IgD-negative memory B cell (primary cell): ENCODE data around the gene TMEM30B. TPM values are rescaled to one million over a fixed set of nuclear protein-coding genes. Genes with fewer than 3 reads are reported as not detected.

Experiments
- H3K27ac Mint-ChIP-seq, 3 donors: one replicate each; pipeline ENCODE4 v1.8.0; 2020 to 2022; ENCODE audit warnings: mild to moderate bottlenecking in 3 of 3, mixed read lengths in 3 of 3, moderate library complexity in 1 of 3
- H3K27me3 Mint-ChIP-seq: one replicate; pipeline ENCODE4 v1.8.0; 2021; ENCODE audit warnings: mixed read lengths
- H3K36me3 Mint-ChIP-seq: one replicate; pipeline ENCODE4 v1.8.0; 2020; ENCODE audit warnings: mild to moderate bottlenecking, mixed read lengths
- H3K4me1 Mint-ChIP-seq, 3 donors: one replicate each; pipeline ENCODE4 v1.8.0; 2020 to 2022; ENCODE audit warnings: mixed read lengths in 3 of 3, mild to moderate bottlenecking in 1 of 3
- H3K4me3 Mint-ChIP-seq, 4 donors: one replicate each; pipeline ENCODE4 v1.8.0; 2020 to 2022; ENCODE audit warnings: mild to moderate bottlenecking in 4 of 4, mixed read lengths in 4 of 4, moderate library complexity in 3 of 4
- H3K9me3 Mint-ChIP-seq, 3 donors: one replicate each; pipeline ENCODE4 v1.8.0; 2020 to 2021; ENCODE audit warnings: mixed read lengths in 3 of 3, mild to moderate bottlenecking in 1 of 3
- polyA plus RNA-seq: library from polyadenylated mRNA; unstranded; fragments of 300-500 nt; fragmentation: Illumina TruSeq; gene quantifications from one replicate; pipeline ENCODE4 v1.2.3, GENCODE V29; 2021

The TMEM30B gene
- polyA plus RNA-seq, 1 donor from 2014 or later: 0.33 TPM

DNA sequence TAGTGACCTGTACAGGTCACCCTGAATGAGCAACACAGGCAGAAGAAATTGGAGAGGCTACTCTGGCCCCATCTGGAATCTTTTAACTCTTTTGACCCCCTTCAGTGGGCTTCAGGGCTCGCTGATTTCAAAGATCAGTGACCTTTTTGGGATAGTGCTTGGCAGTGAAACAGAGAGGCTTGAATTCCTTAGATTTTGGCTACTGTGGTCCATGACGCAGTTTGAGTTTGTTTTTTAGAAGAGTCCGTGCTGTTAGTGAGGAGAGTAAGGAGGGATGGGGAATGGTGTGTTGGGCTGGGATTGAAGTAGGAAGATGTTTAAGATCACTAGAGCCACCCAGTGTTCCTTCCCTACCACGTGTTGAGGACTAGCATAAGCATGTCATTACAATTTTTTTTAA is 16.5 kb downstream of the TMEM30B start:
- H3K27ac Mint-ChIP-seq: no peak overlapping the region
- H3K36me3 Mint-ChIP-seq: no peaks in the 10 kb centered on the region
- H3K9me3 Mint-ChIP-seq: no peaks in the 10 kb centered on the region
- peaks cover 2% of the 10 kb centered on the region for H3K27me3 Mint-ChIP-seq
- no peak overlapping the region for H3K4me3 Mint-ChIP-seq
- peaks cover 0 to 2% (median 0%) of the 10 kb centered on the region in 3 donors for H3K4me1 Mint-ChIP-seq

DNA sequence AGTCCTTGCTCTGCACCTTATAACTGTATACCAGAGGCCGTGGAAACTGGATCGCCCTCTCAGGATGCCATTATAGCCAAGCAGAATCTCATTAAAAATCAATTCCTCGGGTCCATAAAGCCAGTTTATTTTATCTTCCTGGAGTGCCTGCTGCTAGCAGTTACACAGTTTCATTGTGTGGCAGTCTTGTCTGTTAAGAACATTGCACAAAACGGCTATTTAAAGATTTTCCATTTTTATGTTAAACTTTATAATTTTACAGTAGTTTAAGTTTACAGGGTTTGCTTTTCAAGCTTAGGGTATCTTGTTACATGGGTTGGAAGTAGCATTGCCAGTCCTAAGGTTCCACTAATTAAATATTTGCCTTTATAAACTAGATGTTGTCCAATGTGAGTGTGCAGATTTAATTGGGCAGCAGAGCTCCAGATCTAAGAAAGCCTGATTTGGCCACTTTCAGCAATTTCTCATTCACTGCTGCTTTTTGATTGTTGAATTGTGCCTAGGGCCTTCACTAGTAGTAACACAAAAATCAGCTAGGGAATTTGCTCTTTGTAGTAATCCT is 17.0 kb downstream of the TMEM30B start:
- Mint-ChIP-seq H3K27ac (no peak overlapping the region), H3K4me3 (no peak overlapping the region), H3K4me1 (no peaks in the 10 kb centered on the region), H3K9me3 (no peaks in the 10 kb centered on the region), H3K27me3 (no peaks in the 10 kb centered on the region), H3K36me3 (no peaks in the 10 kb centered on the region)

DNA sequence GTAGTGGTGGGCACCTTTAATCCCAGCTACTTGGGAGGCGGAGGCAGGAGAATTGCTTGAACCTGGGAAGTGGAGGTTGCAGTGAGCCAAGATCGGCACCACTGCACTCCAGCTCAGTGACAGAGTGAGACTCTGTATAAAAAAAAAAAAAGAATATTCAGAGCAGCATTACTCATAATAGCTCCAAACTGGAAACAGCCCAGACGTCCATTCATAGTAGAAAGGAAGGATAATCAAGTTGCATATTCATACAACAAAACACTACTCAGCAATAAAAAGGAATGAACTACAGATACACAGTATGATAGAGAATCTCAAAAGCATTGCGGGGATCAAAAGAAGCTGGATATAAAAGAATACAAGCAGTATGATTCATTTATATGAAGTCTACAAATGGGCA is 19.1 kb downstream of the TMEM30B start:
- no peaks in the 10 kb centered on the region for H3K4me1 Mint-ChIP-seq
- no peaks in the 10 kb centered on the region for H3K9me3 Mint-ChIP-seq
- no peaks in the 10 kb centered on the region for H3K36me3 Mint-ChIP-seq
- no peak overlapping the region for H3K27ac Mint-ChIP-seq
- H3K4me3 Mint-ChIP-seq: no peak overlapping the region
- no peaks in the 10 kb centered on the region for H3K27me3 Mint-ChIP-seq

DNA sequence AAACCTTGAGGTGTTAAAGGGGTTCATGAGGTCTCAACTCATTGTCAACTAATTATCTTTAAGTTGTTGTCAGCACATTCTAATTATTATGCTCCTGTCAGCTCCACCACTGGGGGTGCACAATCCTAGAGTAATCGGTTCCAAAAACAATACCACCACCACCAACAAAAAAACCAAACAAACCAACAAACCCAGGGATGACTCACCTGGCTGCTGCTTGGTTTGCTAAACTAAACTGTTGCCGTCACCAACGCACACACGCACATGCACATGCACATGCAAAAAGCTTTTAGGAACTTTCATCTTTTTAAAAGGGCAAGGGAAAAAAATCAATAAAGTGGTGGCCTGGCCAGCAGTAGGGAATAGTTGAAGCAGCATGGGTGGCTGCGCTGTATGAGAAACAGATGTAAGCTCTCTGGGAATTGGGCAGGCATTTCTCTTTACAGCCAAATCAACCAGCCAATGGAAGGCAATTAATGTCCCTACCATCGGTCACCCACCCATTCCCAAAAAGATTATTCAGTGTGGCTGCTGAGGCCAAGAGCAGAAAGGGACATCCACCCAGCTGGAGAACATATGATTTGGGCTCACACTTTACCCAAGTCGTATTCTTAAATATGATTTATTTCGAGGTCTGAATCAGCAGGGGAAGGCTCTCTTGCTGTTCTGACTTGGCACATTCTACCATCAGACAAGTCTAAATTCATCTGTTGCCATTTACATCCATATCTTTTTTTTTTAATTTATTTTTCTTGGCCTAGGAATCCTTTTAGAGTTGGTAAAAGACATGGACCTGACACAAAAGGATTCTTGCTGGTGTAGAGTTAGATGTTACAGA is 20.0 kb downstream of the TMEM30B start:
- Mint-ChIP-seq H3K27me3 (peaks cover 2% of the 10 kb centered on the region), H3K36me3 (no peaks in the 10 kb centered on the region), H3K9me3 (no peaks in the 10 kb centered on the region), H3K27ac (no peak overlapping the region), H3K4me1 (no peaks in the 10 kb centered on the region), H3K4me3 (no peak overlapping the region)

DNA sequence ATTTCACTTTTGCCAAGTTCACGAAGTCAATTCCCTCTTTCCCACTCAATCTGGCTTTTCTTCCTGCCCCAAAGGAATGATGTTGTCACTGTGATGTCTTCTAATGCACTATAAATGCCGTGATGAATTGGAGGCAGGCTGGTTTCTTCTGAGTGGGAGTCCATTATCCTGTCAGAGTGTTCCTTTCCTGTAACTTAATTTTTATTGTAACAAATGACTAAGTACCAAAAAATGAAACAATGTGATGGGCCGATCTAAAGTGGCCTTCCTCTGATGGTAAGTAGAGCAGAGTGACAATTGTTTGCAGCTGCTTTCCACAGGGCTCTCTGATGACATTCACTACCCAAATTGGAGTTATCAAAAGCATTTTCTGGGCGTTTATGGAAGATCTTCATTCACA is 22.2 kb downstream of the TMEM30B start:
- Mint-ChIP-seq H3K4me3 (no peak overlapping the region), H3K27ac (no peak overlapping the region), H3K4me1 (peaks cover 0 to 1% (median 0%) of the 10 kb centered on the region in 3 donors), H3K36me3 (no peaks in the 10 kb centered on the region), H3K27me3 (peaks cover 2% of the 10 kb centered on the region), H3K9me3 (no peaks in the 10 kb centered on the region)

DNA sequence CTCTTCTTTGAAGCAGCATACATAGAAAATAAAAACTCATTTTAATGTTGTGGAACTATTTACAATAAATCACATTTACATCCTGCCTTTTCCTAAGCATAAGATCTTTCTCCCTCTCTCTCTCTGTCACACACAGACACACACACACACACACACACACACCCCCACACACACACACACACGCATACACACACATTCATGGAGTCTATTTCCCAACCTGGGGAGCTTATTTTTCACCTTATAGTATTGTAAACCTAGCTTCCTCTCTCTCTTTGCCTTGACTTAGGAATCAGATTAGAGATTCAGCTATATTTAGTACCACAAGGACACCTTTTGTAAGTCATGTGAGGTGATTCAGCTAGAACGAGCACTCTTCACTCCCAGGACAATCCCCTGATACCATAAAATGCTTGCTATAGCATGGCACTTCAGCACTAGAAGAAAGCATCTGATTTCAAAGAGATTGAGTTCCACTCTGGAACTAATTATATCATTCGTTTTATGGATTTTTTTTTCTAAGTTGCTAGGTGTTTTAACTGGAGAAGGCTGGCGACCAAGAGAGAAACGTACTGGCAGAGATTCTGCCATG is 23.6 kb downstream of the TMEM30B start:
- Mint-ChIP-seq H3K4me3 (no peak overlapping the region), H3K27ac (no peak overlapping the region), H3K36me3 (no peaks in the 10 kb centered on the region), H3K4me1 (peaks cover 0 to 10% (median 2%) of the 10 kb centered on the region in 3 donors), H3K27me3 (peaks cover 5% of the 10 kb centered on the region), H3K9me3 (no peaks in the 10 kb centered on the region)

DNA sequence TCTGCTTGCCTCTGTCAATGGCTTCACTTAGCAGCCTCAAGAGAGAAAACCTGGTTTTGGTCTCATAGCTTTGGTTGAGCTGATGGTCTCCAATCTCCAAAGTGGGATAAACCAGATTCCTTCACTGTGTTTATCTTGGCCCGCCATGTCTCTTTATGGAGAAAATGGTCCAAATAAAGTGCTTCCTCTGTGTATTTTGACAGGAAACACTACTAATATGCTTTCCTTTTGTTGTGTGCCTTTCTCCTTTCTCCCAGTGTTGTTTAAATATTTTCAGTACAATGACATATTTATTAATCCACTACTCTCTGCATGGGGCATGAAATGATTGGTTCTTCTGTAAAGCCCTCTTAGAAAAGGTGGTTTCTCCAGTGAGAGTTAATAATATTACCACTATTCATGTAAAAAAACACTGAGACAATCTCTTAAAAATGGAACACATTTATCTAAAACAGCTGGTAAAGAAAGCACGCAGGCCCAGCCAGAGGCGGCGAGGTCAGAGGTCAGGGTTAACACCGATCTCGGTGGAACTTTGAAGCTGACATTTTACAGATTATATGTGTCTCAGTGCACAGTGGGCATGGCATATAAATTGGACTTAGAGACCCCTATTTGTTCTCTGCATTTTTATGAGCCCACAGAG is 24.2 kb downstream of the TMEM30B start:
- Mint-ChIP-seq H3K27me3 (peaks cover 12% of the 10 kb centered on the region), H3K9me3 (no peaks in the 10 kb centered on the region), H3K36me3 (no peaks in the 10 kb centered on the region), H3K4me3 (no peak overlapping the region), H3K27ac (no peak overlapping the region), H3K4me1 (peaks cover 0 to 10% (median 2%) of the 10 kb centered on the region in 3 donors)

DNA sequence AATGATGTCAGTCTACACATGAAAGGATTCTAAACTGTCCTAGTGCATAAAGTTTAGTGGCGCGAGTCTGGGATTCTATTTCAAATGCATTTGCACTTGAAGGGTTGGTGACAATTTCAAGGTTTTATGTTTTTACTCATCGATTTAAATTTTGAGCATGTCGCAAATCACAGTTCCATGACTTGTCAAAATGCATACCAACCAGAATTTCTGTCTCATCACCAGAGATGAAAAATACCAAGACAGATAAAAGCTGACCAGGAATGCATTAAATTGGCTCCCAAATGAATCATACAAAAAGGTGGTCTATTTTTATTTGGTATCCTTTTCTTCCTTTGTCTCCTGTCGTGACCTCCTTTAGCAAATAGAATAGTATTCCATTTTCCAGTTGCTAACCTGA is 25.2 kb downstream of the TMEM30B start:
- no peaks in the 10 kb centered on the region for H3K9me3 Mint-ChIP-seq
- H3K4me3 Mint-ChIP-seq: no peak overlapping the region
- no peak overlapping the region for H3K27ac Mint-ChIP-seq
- H3K36me3 Mint-ChIP-seq: peaks cover 1% of the 10 kb centered on the region
- H3K4me1 Mint-ChIP-seq: peaks cover 0 to 10% (median 5%) of the 10 kb centered on the region in 3 donors
- H3K27me3 Mint-ChIP-seq: peaks cover 16% of the 10 kb centered on the region

DNA sequence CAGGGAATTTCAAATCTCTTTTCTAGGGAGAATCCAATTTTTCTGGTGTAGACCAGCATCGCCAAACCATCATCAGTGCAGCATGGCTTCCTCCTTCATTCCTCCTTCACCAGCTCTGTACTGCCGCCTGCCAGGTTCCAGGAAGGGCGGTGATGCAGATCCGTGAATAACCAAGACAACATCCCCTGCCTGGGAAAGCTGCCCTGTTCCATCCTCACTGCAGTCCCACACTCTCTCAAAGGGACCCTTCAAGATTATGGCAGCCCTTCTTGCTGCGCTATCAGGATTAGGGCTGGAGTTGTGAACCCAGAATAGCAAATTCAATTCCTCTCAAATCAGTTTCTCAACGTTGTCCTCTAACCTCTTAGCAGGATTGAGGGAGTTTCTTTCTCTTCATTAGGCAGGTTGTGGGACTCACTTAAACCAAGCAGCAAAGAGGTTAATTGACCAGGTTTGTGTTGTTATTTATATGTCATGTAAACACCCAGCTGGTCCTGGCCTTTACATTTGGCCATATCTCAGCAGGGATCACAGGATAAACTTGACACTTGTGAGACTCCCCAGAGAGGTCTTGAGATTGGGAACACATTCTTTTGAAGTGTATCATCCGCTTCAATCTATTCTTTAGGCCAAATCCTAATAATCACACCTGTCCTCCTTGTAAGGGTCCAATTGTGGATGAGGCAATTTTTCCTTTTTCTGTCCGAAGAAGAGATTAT is 26.2 kb downstream of the TMEM30B start:
- Mint-ChIP-seq H3K27ac (no peak overlapping the region), H3K27me3 (peaks cover 16% of the 10 kb centered on the region), H3K4me3 (no peak overlapping the region), H3K4me1 (peaks cover 0 to 10% (median 5%) of the 10 kb centered on the region in 3 donors), H3K9me3 (no peaks in the 10 kb centered on the region), H3K36me3 (peaks cover 1% of the 10 kb centered on the region)

DNA sequence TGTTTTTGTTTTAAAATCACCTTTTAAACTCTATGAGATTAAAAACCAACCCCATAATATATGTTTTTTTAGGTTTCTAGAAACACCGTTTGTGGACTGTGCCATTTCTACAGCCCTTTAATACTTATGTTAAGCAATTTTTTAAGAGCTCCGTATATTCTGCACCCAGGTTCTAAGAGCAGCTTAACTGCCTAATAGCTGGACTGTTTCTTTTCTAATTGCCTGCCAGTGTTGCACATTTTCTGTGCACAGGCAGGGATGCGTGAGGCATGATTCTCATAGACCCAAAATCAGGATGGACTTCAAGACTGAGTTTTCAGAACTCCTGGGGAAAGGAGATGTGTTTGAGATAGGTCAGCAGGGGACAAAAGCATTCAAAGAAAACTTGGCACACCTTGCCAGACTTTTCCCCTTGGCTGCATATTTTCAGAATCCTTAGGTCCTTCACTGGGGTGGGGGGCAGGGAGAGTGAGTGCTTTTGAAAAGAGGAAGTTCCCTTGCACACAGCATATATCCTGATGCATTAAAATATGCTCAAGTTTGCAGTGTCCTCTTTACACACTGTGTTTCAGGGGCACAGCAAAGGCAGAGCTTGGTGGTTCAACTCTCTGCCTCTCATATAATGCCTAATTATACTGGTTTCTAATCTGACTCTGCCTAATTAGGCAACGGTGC is 27.9 kb downstream of the TMEM30B start:
- Mint-ChIP-seq H3K4me3 (no peak overlapping the region), H3K4me1 (peaks cover 0 to 10% (median 5%) of the 10 kb centered on the region in 3 donors), H3K27me3 (peaks cover 16% of the 10 kb centered on the region), H3K27ac (no peak overlapping the region), H3K36me3 (peaks cover 1% of the 10 kb centered on the region), H3K9me3 (no peaks in the 10 kb centered on the region)

DNA sequence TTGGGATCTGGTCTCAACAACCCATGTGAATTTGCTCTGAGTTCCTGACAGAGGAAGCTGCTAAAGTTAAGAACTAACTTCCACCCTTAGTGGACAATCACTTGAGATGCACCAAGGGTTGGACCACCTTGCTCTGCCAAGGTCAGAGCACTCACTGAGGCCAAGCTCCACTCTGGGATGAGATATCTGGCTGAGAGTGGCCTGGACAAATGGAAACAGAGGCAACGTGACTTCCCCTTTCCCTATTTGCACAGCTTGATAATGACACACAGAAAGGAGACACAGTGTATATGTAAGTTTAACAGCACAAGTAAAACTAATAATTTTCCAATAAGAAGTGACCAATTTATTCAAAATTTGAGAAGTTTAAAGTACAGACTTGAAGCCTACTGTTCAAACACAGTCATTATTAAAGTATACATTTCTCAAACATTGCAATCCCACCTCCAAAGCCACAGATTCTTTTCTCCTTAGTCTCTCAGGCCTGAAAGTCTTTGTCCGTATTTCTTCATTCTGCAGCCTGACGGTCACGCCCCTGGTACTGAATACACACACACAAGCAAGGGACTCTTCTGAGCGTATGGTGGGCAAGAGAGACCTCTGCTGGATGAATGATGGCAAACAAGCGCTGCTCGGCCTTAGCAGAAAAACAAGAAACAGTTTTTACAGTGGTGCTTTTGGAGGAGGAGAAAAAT is 28.6 kb downstream of the TMEM30B start:
- H3K36me3 Mint-ChIP-seq: peaks cover 1% of the 10 kb centered on the region
- H3K27me3 Mint-ChIP-seq: peaks cover 16% of the 10 kb centered on the region
- no peaks in the 10 kb centered on the region for H3K9me3 Mint-ChIP-seq
- no peak overlapping the region for H3K4me3 Mint-ChIP-seq
- H3K27ac Mint-ChIP-seq: no peak overlapping the region
- H3K4me1 Mint-ChIP-seq: peaks cover 0 to 10% (median 5%) of the 10 kb centered on the region in 3 donors

DNA sequence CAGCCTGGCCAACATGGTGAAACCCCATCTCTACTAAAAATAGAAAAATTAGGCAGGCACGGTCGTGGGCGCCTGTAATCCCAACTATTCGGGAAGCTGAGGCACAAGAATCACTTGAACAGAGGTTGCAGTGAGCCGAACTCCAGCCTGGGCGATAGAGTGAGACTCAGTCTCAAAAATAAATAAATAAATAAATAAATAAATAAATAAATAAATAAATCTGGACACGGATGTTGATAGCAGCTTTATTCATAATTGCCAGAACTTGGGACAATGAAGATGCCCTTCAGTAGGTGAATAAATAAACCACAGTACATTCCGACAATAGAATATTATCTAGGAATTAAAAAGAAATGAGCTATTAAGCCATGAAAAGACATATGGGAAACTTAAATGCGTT is 31.1 kb downstream of the TMEM30B start:
- no peaks in the 10 kb centered on the region for H3K9me3 Mint-ChIP-seq
- H3K27ac Mint-ChIP-seq: no peak overlapping the region
- H3K27me3 Mint-ChIP-seq: peaks cover 13% of the 10 kb centered on the region
- H3K4me1 Mint-ChIP-seq: peaks cover 0 to 10% (median 5%) of the 10 kb centered on the region in 3 donors
- peaks cover 3% of the 10 kb centered on the region for H3K36me3 Mint-ChIP-seq
- H3K4me3 Mint-ChIP-seq: no peak overlapping the region

DNA sequence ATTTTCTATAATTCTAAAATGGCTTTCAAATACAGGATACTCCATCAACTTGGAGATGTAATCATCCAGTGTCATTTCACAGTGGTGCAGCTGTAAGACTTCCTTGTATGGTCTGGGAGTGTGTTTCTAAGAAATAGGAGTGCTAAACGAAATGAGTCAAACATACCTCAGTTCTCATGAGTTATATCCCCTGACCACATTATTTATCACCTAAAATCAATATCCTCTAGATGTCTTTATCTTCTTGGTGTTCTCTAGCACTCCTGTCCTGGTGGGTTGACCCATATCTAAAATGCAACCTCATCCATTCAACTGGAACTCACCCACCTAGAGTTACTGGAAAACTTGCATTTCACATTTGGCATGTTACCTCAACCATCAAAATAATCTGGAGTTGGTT is 33.2 kb downstream of the TMEM30B start:
- Mint-ChIP-seq H3K9me3 (no peaks in the 10 kb centered on the region), H3K4me1 (peaks cover 0 to 5% (median 3%) of the 10 kb centered on the region in 3 donors), H3K4me3 (no peak overlapping the region), H3K36me3 (peaks cover 3% of the 10 kb centered on the region), H3K27me3 (peaks cover 13% of the 10 kb centered on the region), H3K27ac (no peak overlapping the region)

DNA sequence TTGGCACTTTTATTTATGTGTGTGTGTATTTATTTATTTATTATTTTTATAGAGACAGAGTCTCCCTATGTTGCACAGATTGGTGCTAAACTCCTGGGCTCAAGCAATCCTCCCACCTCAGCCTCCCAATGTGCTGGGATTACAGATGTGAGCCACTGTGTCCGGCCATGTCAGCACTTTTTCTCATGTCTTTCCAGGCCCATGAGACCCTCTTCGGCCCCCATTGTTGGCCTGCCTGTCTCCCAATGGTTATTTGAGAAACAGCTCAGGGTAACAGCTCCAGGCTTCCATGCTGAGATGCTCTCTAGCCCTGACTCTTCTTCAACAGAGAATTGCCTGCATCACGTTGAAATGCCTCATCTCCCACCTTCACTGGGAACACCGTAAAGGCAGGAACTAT is 34.4 kb downstream of the TMEM30B start:
- Mint-ChIP-seq H3K27me3 (peaks cover 3% of the 10 kb centered on the region), H3K36me3 (peaks cover 3% of the 10 kb centered on the region), H3K4me3 (no peak overlapping the region), H3K4me1 (peaks cover 0 to 3% (median 0%) of the 10 kb centered on the region in 3 donors), H3K9me3 (peaks cover 0 to 3% (median 0%) of the 10 kb centered on the region in 3 donors), H3K27ac (no peak overlapping the region)
